Measurements from ENCODE around the gene NPTX2.
"Not testable (repeated sequence)": the region's sequence is repeated elsewhere in the genome, so short reads cannot be mapped to it uniquely, and the experiment has no call there.

Gene NPTX2, protein sequence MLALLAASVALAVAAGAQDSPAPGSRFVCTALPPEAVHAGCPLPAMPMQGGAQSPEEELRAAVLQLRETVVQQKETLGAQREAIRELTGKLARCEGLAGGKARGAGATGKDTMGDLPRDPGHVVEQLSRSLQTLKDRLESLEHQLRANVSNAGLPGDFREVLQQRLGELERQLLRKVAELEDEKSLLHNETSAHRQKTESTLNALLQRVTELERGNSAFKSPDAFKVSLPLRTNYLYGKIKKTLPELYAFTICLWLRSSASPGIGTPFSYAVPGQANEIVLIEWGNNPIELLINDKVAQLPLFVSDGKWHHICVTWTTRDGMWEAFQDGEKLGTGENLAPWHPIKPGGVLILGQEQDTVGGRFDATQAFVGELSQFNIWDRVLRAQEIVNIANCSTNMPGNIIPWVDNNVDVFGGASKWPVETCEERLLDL

DNA sequence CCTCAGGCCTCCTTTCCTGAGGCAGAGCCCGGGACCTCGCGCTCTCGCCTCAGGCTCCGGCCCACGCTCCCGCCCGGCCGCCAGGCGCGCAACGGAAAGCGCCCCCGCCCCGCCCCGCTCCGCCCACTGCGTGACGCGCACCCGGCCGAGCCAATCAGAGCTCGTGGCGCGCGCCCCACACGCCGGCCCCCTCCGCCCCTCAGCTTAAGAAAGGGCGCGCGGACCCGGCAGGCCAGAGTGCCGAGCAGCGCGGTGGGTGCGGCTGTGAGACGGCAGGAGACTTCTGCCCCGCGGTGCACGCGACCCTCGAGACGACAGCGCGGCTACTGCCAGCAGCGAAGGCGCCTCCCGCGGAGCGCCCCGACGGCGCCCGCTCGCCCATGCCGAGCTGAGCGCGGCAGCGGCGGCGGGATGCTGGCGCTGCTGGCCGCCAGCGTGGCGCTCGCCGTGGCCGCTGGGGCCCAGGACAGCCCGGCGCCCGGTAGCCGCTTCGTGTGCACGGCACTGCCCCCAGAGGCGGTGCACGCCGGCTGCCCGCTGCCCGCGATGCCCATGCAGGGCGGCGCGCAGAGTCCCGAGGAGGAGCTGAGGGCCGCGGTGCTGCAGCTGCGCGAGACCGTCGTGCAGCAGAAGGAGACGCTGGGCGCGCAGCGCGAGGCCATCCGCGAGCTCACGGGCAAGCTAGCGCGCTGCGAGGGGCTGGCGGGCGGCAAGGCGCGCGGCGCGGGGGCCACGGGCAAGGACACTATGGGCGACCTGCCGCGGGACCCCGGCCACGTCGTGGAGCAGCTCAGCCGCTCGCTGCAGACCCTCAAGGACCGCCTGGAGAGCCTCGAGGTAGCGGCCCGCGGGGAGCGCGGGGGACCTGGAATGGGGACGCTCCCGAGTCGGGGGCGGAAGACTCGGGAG lies at the start of gene NPTX2:
TSS of gene NPTX2 (plus strand) at position 235 of the 909 bp plus-strand sequence. CDS start at position 412, 177 bp downstream.
- FAIRE-seq: no peak

DNA sequence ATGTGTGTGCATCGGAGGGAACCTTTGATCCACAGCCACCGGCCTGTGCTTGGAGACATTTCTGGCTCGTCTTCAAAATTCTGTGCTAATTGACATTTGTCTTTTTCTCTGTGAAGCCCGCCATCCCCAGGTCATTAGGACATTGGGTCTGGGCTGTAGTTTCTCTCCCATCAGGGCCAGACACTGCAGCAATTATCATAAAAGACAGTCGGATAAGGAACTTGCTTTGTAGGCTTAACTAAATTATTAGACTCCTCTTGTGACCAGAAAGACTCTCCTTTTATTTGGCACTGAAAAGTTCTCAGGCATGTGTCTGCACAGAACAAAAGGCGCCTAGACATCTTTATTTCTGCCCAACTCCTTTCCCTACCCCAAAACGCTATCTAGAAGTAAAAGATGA lies 49.1 kb upstream of the NPTX2 start:
- no peak for FAIRE-seq

DNA sequence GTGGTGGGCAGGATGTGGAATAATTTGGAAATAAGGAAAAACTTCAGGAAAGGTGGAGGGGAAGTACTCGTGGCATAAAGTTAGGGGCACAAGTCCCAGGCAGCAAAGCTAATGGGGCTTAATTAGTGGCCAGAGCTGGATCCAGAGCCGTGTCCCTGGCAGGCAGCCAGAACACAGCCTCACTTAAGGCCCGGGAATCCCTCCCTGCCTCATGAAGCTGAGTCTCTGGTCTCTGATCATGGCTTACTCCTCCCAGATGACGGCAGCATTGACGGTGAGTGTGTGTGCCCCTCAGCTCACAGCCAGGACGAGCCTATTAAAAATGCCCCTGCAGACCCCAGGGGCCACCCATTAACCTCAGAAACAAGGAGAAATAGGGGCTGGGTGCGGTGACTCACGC lies 48.2 kb upstream of the NPTX2 start:
- no peak for FAIRE-seq

DNA sequence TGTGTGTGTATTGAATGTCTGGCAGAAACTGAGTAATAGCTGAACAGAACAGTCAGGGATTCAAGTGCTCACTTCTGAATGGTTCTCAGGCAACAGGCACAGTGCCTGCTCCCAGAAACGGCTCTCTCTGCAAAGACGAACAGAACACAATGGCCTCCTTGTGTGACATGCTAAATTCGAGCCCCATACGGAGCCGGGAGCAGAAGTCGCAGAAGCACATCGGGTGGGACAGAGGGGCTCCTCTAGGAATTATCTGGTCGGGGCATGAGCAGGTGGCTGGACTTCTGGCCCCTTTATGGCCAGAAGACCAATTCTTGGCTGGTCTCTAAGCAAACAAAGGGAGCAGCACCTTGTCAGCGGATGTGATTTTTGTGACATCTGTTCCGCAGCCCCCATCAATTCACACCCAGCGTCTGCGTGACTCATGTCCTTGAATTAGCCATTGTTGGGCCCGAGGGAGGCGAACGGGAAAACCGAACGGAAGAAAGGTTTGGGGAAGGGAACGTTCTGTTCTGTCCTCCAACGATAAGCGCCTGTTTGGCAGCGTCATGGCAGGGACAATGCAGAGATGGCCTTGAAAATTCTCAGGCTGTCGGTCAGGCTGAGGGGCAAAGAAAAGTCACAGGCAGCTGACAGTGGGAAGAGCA lies 47.3 kb upstream of the NPTX2 start:
- no peak for FAIRE-seq

DNA sequence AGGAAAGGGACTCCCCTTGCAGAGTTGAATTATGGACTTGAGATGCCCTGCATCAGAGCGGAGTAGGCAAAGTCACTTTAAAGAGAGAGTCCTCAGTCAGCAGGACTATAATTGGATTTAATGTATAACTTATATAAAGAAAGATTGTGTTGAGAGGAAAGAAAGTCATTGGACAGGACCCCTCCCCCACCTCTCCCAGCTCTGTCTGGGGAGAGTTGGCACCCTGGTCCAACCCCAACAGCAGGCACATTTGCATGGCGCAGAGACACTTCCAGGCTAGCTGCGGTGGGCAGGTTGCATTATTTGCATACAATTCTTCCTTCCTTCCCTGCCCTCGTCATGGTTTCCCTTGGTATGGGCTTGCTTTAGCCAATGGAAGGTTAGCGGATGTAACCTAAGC lies 46.1 kb upstream of the NPTX2 start:
- FAIRE-seq: no peak

DNA sequence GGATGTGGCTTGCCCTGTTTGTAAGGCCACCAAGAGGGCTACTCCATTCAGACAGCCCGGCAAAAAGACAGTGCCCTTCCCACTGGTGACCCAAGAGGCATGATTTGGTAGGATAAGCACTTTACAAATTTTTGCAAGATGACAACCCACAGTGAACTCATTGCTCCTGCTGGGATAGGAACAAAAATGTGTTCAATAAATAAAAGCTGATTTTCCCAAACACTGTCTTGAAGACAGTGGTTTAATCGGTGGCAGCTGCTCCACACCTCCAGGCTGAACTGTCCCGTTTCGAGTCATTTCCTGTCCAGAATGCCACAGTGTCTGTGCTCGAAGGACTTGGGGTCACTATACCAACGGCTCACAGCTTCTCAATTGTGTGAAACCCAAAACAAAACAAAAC lies 45.1 kb upstream of the NPTX2 start:
- no peak for FAIRE-seq

DNA sequence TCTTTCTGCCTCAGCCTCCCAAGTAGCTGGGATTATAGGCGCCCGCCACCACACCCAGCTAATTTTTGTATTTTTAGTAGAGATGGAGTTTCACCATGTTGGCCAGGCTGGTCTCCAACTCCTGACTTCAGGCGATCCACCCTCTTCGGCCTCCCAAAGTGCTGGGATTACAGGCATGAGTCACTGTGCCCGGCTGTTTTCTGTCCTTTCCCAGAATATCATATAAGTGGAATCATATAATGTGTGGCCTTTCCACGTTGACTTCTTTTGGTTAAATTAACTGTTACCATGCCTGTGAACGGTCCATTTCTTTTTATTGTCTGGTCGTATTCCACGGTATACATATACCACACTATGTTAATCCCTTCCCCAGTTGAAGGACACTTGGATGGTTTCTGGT lies 44.4 kb upstream of the NPTX2 start:
- not testable (repeated sequence) for FAIRE-seq

DNA sequence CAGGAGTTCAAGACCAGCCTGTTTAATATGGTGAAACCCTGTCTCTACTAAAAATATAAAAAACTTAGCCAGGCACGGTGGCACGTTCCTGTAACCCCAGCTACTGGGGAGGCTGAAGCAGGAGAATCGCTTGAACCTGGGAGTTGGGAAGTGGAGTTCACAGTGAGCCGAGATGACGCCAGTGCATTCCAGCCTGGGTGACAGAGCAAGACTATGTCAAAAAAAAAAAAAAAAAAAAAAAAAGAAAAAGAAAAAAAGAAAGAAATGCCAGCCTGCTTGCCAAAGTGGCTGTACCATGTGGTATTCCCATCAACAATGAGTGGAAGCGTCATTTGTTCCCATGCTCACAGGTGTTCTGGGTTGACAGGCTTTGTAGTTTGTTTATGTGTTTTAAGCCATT lies 43.3 kb upstream of the NPTX2 start:
- FAIRE-seq: no peak

DNA sequence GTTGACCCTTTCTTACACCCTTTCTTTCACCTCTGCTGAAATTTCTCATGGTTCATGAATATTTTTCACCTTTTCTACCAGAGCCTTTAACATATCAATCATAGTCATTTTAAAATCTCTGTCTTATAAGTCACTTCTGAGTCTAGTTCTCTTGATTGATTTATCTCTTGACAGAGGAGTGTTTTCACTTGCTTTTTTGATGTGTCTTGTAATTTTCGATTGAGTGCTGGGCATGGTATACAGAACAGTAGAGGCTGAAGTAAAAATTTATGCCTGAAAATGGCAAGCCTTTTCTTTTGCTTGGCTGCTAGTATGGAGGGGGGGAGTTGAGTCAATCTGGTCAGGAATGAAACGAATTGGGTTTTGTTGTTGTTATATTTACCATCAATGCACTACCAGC lies 41.2 kb upstream of the NPTX2 start:
- FAIRE-seq: no peak

DNA sequence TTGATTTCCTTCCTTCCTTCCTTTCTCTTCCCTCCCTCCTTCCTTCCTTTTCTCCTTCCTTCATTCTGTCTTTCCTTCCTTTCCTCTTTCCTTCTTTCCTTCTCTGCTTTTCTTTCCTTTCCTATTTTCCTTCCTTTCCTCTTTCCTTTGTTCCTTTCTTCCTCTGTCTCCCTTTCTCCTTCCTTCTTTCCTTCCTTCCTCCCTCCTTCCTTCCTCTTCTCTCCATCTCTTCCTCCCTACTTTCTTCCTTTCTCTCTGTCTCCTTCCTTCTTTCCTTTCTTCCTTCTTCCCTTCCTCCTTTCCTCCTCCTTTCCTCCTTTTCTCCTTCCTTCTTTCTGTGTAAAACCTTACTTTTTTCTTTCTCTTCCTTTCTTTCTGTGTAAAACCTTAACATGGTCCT lies 32.3 kb upstream of the NPTX2 start:
- no peak for FAIRE-seq

DNA sequence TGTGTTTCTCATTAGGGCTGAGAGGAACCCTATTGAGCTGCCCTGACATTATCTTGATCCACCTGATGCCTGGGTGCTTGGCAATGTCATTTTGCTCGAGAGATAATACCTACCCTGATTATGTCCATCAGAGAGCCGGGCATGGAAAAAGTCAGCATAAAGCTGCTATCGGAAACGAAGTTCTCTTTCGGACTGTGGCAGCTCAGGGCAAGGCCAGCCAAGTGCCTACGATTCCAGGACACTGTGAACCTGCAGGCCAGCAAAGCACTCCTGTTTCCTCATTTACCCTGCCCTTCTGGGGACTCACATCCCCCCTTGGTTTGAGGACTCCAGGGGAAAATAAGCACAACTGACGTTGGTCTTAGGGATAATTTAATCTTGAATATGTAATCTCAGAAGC lies 25.2 kb upstream of the NPTX2 start:
- FAIRE-seq: no peak

DNA sequence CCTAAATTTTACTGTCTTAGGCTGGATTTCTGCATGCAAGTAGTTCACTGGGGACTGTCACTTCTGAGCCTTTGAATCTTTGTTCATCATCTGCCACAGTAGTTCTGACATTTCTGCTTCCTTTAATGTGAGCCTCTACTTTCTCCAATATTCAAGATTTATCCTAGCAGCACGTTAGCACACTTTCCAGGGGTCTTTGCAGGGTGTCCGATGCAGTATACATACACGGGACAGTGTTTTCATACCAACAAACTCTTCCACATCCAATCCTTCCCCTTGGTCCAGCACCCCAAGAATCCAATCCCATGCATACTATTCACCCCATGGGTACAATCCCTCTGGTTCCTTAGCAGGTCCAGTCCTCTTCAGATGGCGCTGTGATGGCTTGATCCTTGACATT lies 22.7 kb upstream of the NPTX2 start:
- FAIRE-seq: no peak

DNA sequence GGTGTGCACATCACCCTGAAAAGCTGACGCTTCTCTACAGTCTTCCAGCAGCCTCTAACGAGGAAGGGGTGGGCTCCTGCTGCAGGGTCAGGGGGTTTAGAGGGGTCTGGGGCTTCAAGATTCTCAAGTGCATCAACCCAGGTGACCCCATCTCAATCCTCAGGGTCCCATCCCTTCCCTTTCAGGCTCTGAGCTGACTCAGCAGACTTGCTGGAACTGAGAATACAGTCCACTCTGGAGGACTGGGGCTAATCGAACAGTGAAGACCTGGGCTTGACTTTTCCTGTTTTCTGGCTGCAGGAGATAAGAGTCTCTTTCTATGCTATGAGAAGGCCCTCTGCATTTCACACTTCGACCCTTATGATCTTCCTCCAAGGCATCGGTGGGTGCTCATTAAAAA lies 22.3 kb upstream of the NPTX2 start:
- FAIRE-seq: no peak

DNA sequence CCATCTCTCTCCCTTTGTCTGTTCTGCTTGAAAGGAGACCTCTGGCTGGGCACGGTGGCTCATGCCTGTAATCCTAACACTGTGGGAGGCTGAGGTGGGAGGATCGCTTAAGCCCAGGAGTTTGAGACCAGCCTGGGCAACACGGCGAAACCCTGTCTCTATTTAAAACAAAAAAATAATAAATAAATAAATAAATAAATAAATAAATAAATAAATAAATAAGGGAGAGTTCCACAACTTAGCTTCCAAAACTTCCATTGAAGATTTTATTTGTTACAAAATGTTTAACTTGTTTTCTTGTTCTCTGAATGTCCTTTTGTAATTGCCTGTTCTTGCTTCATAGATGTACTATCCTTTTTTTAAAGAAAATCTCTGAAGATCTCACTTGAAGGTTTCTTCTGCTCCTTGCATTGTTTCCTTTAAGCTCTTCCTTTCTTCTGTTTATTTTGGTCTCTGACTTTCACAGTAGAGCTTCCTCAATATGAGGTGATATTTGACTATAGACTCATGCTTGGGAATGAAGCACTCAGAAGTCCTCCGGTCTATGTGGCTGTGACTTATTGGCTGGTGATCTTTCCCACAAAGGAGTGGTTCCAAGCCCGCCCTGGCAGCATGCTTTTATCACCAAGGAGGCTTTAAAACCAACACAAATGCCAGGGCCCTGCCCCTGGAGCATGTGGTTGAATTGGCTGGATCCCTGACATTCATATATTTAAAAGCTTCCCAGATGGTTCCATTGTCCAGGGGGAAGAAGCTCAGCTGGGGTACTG lies 18.1 kb upstream of the NPTX2 start:
- no peak for FAIRE-seq

DNA sequence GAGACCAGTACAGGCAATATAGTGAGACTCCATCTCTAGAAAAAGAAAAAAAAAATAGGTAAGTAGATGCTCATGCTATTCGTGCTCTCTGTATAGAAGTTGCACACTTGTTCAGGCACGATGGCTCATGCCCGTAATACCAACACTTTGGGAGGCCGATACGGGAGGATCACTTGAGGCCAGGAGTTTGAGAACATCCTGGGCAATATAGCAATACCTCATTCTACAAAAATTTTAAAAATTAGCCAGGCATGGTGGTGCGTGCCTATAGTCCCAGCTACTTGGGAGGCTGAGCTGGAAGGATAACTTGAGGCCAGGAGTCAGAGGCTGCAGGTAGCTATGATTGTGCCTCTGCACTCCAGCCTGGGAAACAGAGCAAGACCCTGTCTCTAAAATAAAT lies 17.2 kb upstream of the NPTX2 start:
- FAIRE-seq: no peak

DNA sequence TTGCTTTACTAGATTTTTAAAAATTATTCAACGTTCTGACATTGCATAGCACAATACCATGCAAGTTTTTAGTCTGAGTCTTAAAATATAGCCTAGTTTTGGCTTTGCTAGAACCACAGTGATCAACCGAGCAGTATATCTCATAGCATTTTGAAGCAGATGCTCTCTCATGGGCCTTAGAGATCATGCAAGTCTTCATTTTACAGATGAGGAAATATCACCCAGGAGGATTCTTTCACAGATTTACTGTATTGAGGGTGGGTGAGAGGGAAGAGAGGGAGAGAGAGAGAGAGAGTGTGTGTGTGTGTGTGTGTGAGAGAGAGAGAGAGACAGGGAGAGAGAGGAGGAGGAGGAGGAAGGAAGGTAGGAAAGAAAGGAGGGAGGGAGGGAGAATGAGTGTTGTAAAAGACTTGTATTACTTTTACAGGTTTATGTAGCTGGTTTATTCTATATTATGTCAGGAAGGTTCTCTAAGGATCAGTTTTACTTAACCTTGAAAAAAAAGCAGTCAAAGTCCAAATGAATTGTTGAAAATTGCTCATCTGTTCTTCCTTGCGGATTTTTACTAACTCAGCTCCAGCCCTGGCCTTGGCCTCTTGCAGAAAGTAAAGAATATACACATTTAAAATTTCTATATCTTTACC lies 14.2 kb upstream of the NPTX2 start:
- FAIRE-seq: no peak

DNA sequence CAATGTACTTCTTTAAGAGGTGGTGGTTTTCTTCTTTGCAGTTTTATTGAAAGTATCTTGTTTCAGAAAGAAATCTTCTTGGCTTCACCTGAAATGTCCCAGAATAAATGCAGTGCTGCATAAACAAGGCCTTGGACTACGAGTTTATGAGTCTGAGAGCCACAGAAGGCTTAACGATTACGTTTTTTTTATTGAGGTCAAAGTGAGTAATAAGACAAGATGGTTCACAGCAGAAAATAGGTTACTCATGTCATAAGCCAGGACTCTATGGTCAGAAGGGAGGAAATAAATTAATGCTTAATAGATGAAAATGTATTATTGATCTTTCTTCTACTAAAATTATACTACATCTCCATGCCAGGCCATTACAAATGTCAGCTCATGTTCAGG lies 13.7 kb upstream of the NPTX2 start:
- no peak for FAIRE-seq

DNA sequence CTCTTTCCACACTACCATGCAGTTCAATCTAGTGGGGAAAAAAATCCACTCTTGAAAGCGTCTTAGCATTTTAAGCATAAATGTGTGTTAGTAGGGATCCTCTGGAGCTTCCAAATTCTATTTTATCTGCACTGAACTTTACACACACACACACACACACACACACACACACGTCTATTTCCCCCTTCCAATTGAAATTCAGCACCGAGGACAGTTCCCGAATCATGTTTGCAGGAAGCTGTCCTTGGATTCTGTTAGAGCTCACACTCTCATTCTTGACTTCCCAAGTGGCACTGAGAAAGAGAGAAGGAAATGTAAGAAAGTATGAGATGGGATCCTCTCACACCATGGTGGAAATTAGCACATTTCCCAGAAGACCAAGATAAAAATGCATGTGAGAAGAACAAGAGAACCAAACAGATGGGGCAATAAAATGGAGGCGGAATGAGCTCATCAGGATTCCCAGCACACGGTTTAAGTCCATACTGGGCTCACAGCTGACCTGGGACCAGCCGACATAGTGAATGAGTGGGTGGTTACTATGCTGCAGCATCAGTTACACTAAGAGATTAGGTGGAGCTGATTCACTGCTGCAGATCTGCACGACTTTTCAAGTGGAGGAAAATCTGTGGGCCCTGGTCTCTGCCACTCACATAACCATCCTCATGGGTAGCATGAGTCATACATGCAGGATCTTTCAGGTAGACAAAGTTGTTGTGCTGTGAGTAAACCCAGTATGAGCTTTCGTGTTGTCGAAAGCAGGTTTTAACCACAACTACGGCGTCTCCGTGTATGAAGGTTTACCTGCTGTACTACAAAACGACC lies 3.3 kb upstream of the NPTX2 start:
- no peak for FAIRE-seq

DNA sequence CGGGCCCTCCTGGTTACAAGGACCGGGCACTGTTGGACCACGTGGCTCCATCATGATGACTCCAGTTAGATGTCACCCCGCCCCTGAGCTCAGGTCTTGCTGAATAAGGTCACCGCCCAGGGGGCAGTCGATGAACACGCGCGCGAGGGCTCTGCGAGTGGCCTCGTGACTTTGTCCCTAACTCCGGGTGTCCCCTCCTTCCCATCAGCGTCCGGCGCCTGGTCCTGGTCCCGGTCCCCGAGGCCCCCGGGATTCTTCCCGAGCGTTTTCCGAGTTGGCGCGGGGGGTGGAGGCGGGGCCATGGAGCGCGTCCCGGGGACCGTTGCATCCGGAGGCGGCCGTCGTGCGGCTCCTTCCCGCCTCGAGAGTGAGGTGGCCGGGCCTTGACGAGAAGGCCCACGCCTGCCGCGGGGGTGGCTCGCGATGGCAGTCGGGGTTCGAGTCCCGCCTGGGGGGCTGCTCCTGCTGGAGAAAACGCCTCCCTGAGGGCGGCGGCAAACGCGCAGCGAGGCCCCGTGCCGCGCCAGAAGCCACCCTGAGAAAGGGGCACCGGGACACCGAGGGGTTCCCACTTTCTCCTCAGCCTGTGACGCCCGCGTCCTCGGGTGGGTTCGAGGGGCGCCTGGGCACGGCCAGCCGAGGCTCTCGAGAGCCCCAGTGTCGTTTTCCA lies 569 bp upstream of the NPTX2 start:
- FAIRE-seq: no peak

DNA sequence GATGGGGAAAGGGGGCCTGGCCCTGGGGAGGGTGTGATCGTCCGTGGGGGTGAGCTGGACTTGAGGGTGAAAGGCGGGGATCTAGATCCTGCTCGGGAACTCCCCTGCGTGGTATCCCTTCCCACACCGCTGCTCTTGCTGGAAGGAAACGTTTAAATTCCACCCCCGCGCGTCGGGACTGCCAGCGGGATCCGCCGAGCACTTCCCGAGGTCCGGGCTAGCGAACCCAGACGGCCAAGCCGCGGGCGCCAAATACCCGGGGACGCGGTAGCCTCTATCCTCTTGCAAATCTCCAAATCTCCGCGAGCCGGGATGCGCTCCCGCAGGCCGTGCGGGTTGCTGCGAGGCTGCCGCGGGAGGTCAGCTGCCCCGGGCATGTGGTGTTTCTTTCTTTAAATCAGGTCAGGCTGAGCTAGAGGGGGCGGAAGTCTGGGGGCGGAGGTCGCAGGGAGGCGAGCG lies 904 bp downstream of the NPTX2 start:
- no peak for FAIRE-seq

DNA sequence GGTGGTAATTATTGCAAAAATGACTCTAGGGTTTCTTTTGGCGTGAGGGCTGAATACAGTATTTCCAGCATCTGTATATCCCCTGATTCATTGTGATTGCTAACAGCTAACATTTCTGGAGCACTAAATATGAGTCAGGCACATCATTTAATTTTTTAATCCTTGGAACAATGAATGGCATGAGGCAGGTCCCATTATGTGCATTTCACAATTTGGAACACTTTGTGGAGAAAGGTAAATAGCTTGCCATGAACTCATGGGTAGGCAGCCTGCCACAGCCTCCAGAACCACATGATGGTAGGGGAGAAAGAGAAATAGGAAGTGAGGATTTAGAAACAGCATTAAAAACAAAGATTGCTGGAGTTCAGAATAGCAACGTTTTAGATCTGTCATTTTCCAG lies 1.7 kb downstream of the NPTX2 start:
- no peak for FAIRE-seq
